Measurements from ENCODE around the gene FLT4. TPM values are rescaled to one million over a fixed set of nuclear protein-coding genes. Genes with fewer than 3 reads are reported as not detected.

FLT4 gene
- total and polyA plus RNA-seq, 4 donors, result 12.6 to 42.1 (median 25.3) TPM

DNA sequence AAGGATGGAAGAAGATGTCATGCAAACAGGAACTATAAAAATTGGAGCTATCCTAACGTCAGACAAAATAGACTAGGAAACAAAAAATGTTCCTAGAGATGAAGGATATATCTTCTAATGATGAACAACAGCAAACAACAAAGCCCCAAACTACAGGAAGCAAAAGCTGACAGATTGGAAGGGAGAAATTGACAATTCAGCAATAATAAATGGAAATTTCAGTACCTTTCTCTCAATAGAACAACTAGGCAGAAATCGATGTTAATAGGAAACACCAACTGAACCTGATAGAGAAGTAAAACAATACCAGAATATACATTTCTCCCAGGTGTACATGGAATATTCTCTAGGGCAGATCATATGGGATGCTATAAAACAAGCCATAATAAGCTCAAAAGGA lies 65.7 kb downstream of the FLT4 start:
- no peak for ATAC-seq (ENCODE audit: insufficient read depth, low FRiP score)
- TF ChIP-seq, protein P1, sequence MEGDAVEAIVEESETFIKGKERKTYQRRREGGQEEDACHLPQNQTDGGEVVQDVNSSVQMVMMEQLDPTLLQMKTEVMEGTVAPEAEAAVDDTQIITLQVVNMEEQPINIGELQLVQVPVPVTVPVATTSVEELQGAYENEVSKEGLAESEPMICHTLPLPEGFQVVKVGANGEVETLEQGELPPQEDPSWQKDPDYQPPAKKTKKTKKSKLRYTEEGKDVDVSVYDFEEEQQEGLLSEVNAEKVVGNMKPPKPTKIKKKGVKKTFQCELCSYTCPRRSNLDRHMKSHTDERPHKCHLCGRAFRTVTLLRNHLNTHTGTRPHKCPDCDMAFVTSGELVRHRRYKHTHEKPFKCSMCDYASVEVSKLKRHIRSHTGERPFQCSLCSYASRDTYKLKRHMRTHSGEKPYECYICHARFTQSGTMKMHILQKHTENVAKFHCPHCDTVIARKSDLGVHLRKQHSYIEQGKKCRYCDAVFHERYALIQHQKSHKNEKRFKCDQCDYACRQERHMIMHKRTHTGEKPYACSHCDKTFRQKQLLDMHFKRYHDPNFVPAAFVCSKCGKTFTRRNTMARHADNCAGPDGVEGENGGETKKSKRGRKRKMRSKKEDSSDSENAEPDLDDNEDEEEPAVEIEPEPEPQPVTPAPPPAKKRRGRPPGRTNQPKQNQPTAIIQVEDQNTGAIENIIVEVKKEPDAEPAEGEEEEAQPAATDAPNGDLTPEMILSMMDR (IDR thresholded peaks at IDR 0.05; ENCODE audit: control extremely low read depth, extremely low read depth), result no peak

DNA sequence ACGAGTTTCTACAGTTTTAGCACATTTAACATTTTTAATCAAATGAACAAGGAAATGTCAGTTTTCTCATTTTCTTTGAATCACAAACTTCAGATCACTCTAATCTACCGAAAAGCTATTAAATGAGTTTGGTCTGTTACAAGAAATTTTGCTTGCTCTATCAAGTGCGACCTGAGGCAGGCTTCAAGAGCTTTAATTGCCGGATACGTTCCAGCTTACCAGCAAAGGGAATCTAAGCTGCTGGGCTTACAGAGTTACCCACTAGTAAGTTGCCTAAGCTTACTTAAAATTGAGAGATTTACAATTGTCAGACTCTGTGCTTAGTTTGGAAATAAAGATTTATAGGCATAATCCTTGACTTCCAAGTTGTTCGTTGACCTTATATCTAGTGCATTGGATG lies 68.7 kb downstream of the FLT4 start:
- TF ChIP-seq, protein P1 (IDR thresholded peaks at IDR 0.05; ENCODE audit: control extremely low read depth, extremely low read depth), result no peak
- Histone ChIP-seq H3K9ac (ENCODE audit: insufficient read depth in 1 of 2, low read length in 2 of 2) (no peak overlapping the region), H3K4me3 (no peak overlapping the region), H3K4me1 (ENCODE audit: control insufficient read depth in 5 of 5, insufficient read depth in 5 of 5, low read length in 5 of 5) (no peaks in the 10 kb centered on the region), H3K27me3 (ENCODE audit: control insufficient read depth in 3 of 3, insufficient read depth in 3 of 3, low read length in 2 of 3) (no peaks in the 10 kb centered on the region), H3K36me3 (ENCODE audit: control insufficient read depth in 4 of 4, insufficient read depth in 4 of 4, low read length in 4 of 4) (peaks cover 0 to 12% (median 9%) of the 10 kb centered on the region in 4 donors), H3K27ac (ENCODE audit: low read depth in 1 of 2, low read length in 1 of 2) (no peak overlapping the region), H3K9me3 (ENCODE audit: control insufficient read depth in 4 of 4, insufficient read depth in 3 of 4, low read length in 3 of 4) (no peaks in the 10 kb centered on the region)
- 87 to 91% methylated on average over 6 of the region's 6 CpGs for WGBS, 2 donors
- DNase-seq (no peak), ATAC-seq (ENCODE audit: insufficient read depth, low FRiP score) (no peak)

More for the DNA sequence above, 65.7 kb downstream of the FLT4 start:
- no peak for DNase-seq
- H3K27ac ChIP-seq (ENCODE audit: low read depth in 1 of 2, low read length in 1 of 2), result no peak overlapping the region
- no peaks in the 10 kb centered on the region for H3K9me3 ChIP-seq (ENCODE audit: control insufficient read depth in 4 of 4, insufficient read depth in 3 of 4, low read length in 3 of 4)
- WGBS, 2 donors, result 66 to 67% methylated on average over 2 of the region's 2 CpGs
- H3K36me3 ChIP-seq (ENCODE audit: control insufficient read depth in 4 of 4, insufficient read depth in 4 of 4, low read length in 4 of 4), result no peaks in the 10 kb centered on the region
- no peak overlapping the region for H3K4me3 ChIP-seq
- H3K27me3 ChIP-seq (ENCODE audit: control insufficient read depth in 3 of 3, insufficient read depth in 3 of 3, low read length in 2 of 3), result peaks cover 0 to 10% (median 0%) of the 10 kb centered on the region in 3 donors
- no peak overlapping the region for H3K9ac ChIP-seq (ENCODE audit: insufficient read depth in 1 of 2, low read length in 2 of 2)
- H3K4me1 ChIP-seq (ENCODE audit: control insufficient read depth in 5 of 5, insufficient read depth in 5 of 5, low read length in 5 of 5), result no peaks in the 10 kb centered on the region

DNA sequence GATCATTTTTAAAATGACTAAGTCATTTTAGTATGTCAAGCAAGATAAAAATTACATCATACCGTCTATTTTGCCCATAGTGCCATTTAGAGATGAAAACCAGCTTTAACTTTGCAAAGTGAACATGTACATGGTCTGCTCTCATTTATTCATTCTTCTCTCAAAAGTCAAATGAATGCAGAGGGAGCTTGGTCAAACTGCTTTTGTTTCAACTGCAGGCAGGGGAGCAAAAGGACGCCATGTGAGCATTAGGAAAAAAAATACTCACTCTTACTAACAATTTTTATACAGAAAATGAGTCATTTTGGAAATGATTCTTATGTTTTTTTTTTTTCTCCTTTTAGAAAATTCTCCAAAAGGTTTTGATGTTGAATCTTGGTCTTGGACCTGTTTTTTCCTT lies 73.8 kb downstream of the FLT4 start:
- H3K9me3 ChIP-seq (ENCODE audit: control insufficient read depth in 4 of 4, insufficient read depth in 3 of 4, low read length in 3 of 4), result no peaks in the 10 kb centered on the region
- peaks cover 13 to 31% (median 24%) of the 10 kb centered on the region in 4 donors for H3K36me3 ChIP-seq (ENCODE audit: control insufficient read depth in 4 of 4, insufficient read depth in 4 of 4, low read length in 4 of 4)
- ATAC-seq (ENCODE audit: insufficient read depth, low FRiP score) (no peak), DNase-seq (no peak)
- H3K4me1 ChIP-seq (ENCODE audit: control insufficient read depth in 5 of 5, insufficient read depth in 5 of 5, low read length in 5 of 5), result no peaks in the 10 kb centered on the region
- 88 to 95% methylated on average over 2 of the region's 2 CpGs for WGBS, 2 donors
- H3K27me3 ChIP-seq (ENCODE audit: control insufficient read depth in 3 of 3, insufficient read depth in 3 of 3, low read length in 2 of 3), result no peaks in the 10 kb centered on the region
- no peak overlapping the region for H3K27ac ChIP-seq (ENCODE audit: low read depth in 1 of 2, low read length in 1 of 2)
- no peak overlapping the region for H3K9ac ChIP-seq (ENCODE audit: insufficient read depth in 1 of 2, low read length in 2 of 2)
- H3K4me3 ChIP-seq, result no peak overlapping the region
- TF ChIP-seq, protein P1 (IDR thresholded peaks at IDR 0.05; ENCODE audit: control extremely low read depth, extremely low read depth), result no peak

DNA sequence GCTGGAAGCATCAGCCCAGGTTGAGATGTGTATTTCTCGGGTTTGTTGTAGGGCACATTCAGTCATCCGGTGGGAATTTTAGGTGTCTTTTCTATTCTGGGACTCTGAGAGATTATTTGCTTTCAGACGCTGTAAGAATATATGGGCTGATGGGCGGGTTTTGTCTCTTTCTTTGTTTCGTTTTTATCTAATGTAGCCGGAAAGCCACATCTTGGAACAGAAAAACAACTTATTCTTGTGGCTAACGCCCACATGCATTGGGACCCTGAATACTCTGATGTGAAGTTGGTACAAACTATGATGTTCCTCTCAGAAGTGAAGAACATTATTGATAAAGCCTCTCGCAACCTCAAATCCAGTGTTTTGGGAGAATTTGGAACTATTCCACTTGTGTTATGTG lies 80.5 kb downstream of the FLT4 start:
- Histone ChIP-seq H3K36me3 (ENCODE audit: control insufficient read depth in 4 of 4, insufficient read depth in 4 of 4, low read length in 4 of 4) (peaks cover 16 to 41% (median 34%) of the 10 kb centered on the region in 4 donors), H3K9me3 (ENCODE audit: control insufficient read depth in 4 of 4, insufficient read depth in 3 of 4, low read length in 3 of 4) (no peaks in the 10 kb centered on the region), H3K27me3 (ENCODE audit: control insufficient read depth in 3 of 3, insufficient read depth in 3 of 3, low read length in 2 of 3) (no peaks in the 10 kb centered on the region), H3K27ac (ENCODE audit: low read depth in 1 of 2, low read length in 1 of 2) (no peak overlapping the region), H3K4me3 (no peak overlapping the region), H3K9ac (ENCODE audit: insufficient read depth in 1 of 2, low read length in 2 of 2) (no peak overlapping the region), H3K4me1 (ENCODE audit: control insufficient read depth in 5 of 5, insufficient read depth in 5 of 5, low read length in 5 of 5) (no peaks in the 10 kb centered on the region)
- no peak for ATAC-seq (ENCODE audit: insufficient read depth, low FRiP score)
- TF ChIP-seq, protein P1 (IDR thresholded peaks at IDR 0.05; ENCODE audit: control extremely low read depth, extremely low read depth), result no peak
- 82 to 84% methylated on average over 8 of the region's 8 CpGs for WGBS, 2 donors
- no peak for DNase-seq
